Breast epithelium (tissue), 4 donors: ENCODE results near the gene MARCHF11. TPM values are rescaled to one million over a fixed set of nuclear protein-coding genes. Genes with fewer than 3 reads are reported as not detected.

ENCODE experiments used
- DNase-seq, 2 donors: peaks; one replicate each; pipeline ENCODE4 v3.0.0-alpha.2; 2019; ENCODE audit warnings: low spot score in 2 of 2
- H3K27ac ChIP-seq, 2 donors: fragments of 200-600 bp; sonication (generic) in 1 of 2; one replicate each; pipeline ENCODE4 v1.5.1; 2016 to 2019; ENCODE audit warnings: mild to moderate bottlenecking in 1 of 2
- H3K27me3 ChIP-seq, 2 donors: fragments of 200-600 bp; sonication (generic) in 1 of 2; one replicate each; pipeline versions ENCODE4 v1.5.1 to v1.6.0; 2017 to 2019; ENCODE audit warnings: control low read depth in 1 of 2, mild to moderate bottlenecking in 1 of 2
- H3K36me3 ChIP-seq: fragments of 200-600 bp; one replicate; pipeline ENCODE4 v1.5.1; 2019
- H3K4me1 ChIP-seq, 2 donors: fragments of 200-600 bp; sonication (generic); one replicate each; pipeline ENCODE4 v1.5.1; 2016 to 2019; ENCODE audit warnings: control low read depth in 1 of 2
- H3K4me3 ChIP-seq, 3 donors: fragments of 200-600 bp; sonication (generic); 1 replicate in 2 of 3; 2 replicates in 1 of 3; pipeline ENCODE4 v1.5.1; 2016 to 2019; ENCODE audit warnings: mild to moderate bottlenecking in 3 of 3, moderate library complexity in 2 of 3
- H3K9me3 ChIP-seq, 2 donors: fragments of 200-600 bp; sonication (generic) in 1 of 2; one replicate each; pipeline ENCODE4 v1.5.1; 2016 to 2019; ENCODE audit warnings: control low read depth in 1 of 2
- POLR2A ChIP-seq: fragments of 450-650 bp; IDR thresholded peaks from one replicate; pipeline ENCODE4 v1.6.1; 2016; ENCODE audit warnings: antibody characterized with exemption, mild to moderate bottlenecking, moderate library complexity
- POLR2AphosphoS5 ChIP-seq, 3 donors: sonication (generic); formaldehyde crosslinking; IDR thresholded peaks; one replicate each; pipeline ENCODE4 v1.6.1; 2017; ENCODE audit warnings: antibody characterized with exemption in 3 of 3
- intact Hi-C: fragments of 100-400 bp; cut with DNase I; formaldehyde crosslinking; loops from one replicate; pipeline ENCODE4 v1.15.1; 2023; ENCODE audit warnings: low total_unique reads
- total RNA-seq, 3 donors: library from RNA; depleted of rRNA; stranded (reverse); fragments of >200 nt; gene quantifications; one replicate each; pipeline ENCODE4 v1.1.0, GENCODE V29; 2016
- TF ChIP-seq, protein P1 (sequence below), 3 donors: fragments of 450-650 bp; IDR thresholded peaks; one replicate each; pipeline ENCODE4 v1.5.1; 2016 to 2017; ENCODE audit warnings: antibody characterized with exemption in 3 of 3, mild to moderate bottlenecking in 3 of 3, moderate library complexity in 3 of 3

The MARCHF11 gene
- total RNA-seq, 3 donors from 2014 or later, result not detected

DNA sequence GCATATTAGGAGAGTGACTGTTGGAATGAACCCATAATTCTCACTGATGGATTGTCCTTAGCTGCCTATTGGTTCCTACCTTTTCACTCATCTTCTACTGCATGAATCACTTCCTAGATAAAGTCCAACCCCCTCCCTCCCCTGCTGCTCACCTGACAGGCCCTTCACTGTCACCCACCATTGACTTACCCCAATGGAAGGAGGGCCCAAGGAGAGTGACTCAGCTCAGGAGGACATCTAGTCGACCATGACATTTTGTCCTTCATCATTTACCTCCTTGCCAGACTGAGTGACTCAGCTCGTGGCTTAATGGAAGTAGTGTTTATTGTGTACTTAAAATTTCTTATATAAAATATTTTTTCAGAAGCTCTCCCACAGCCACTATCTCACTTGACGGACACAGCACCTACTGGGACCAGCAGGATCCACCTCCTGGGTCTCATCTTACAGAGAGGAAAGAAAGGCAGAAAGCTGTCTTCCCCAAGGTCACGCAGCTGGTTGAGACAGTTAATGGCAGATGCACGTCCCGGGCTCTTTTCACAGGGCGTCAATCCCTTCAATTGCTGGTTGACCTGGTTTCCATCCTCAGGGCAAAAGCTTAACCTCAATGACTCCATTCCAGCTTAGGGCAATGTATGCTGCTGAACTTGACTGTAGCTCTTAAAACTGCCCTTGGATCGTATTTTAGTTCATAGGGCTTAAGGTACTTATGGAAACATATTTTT is 142.3 kb downstream of the MARCHF11 start:
- Histone ChIP-seq H3K4me1 (no peaks in the 10 kb centered on the region), H3K9me3 (no peaks in the 10 kb centered on the region), H3K27ac (no peak overlapping the region), H3K27me3 (no peaks in the 10 kb centered on the region), H3K36me3 (no peaks in the 10 kb centered on the region), H3K4me3 (no peak overlapping the region)
- intact Hi-C loops, result no loop called here
- DNase-seq, result no peak
- no peak for TF ChIP-seq POLR2A
- TF ChIP-seq, protein P1, sequence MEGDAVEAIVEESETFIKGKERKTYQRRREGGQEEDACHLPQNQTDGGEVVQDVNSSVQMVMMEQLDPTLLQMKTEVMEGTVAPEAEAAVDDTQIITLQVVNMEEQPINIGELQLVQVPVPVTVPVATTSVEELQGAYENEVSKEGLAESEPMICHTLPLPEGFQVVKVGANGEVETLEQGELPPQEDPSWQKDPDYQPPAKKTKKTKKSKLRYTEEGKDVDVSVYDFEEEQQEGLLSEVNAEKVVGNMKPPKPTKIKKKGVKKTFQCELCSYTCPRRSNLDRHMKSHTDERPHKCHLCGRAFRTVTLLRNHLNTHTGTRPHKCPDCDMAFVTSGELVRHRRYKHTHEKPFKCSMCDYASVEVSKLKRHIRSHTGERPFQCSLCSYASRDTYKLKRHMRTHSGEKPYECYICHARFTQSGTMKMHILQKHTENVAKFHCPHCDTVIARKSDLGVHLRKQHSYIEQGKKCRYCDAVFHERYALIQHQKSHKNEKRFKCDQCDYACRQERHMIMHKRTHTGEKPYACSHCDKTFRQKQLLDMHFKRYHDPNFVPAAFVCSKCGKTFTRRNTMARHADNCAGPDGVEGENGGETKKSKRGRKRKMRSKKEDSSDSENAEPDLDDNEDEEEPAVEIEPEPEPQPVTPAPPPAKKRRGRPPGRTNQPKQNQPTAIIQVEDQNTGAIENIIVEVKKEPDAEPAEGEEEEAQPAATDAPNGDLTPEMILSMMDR (IDR thresholded peaks at IDR 0.05), result no peak
- no peak for TF ChIP-seq POLR2AphosphoS5 (IDR thresholded peaks at IDR 0.05)

DNA sequence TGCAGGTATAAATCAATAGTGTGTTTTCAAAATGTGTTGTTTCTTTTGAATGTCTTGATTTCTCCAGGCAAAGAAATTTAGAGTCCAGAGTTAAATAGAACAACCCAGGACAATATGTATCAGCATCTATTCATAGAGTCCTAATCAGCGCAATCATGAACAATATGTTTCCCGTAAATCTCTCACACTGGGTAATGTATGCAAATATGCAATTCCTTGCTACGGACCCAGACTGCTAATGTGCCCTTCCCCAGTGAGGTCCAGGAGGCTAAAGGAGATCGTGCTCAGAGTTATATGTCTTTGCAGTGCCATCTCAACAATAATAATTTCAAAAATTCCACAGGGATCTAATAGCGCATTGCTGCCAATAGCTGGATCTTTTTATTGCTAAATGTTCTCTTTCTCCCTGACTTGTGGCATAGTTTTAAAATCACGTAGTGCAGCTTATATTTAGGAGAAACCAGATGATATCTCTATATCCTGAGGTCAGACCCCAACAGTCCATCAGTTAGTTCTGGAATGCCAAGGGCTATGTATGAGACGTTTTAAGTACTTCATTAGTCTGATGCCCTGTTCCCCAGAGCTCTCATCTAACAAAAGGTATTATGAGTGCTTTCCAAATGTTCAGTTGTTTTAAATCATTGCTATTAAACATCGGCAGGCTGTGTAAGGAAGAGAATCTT is 145.1 kb downstream of the MARCHF11 start:
- no peaks in the 10 kb centered on the region for H3K36me3 ChIP-seq
- intact Hi-C loops, result no loop called here
- no peaks in the 10 kb centered on the region for H3K4me1 ChIP-seq
- H3K4me3 ChIP-seq, result no peak overlapping the region
- peaks cover 0 to 8% of the 10 kb centered on the region in 2 donors for H3K9me3 ChIP-seq
- H3K27me3 ChIP-seq, result no peaks in the 10 kb centered on the region
- TF ChIP-seq POLR2A (no peak), POLR2AphosphoS5 (IDR thresholded peaks at IDR 0.05) (no peak)
- TF ChIP-seq, protein P1 (IDR thresholded peaks at IDR 0.05), result no peak
- DNase-seq, result no peak
- H3K27ac ChIP-seq, result no peak overlapping the region

DNA sequence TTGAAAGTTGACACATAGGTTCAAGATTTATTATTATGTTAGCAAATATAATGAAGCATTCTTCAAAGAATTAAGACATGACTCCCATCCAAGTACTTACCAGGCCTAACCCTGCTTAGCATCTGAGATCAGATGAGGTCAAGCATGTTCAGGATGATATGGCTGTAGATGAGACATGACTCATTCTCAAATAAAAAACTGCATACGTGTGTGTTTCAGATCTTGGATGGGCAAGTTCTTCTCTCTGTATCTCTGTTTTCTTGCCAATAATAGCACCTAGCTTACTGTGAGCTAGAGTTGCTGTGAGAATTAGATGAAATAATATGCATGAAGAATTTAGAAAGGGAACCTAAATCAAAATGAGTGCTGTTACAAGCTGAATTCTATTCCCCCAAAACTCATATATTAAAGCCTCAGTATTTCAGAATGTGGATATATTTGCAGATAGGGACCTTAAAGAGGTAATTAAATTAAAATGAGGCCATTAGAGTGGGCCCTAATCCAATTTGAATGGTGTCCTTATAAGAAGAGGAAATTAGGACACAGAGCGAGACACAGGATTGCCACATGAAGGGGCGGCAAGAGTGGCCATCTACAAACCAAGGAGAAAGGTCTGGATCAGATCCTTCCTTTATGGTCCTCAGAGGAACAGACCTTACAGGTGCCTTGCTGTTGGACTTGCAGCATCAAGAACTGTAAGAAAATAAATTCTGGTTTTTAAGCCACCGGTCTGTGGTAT is 146.2 kb downstream of the MARCHF11 start:
- intact Hi-C loops, result no loop called here
- Histone ChIP-seq H3K36me3 (no peaks in the 10 kb centered on the region), H3K9me3 (peaks cover 0 to 8% of the 10 kb centered on the region in 2 donors), H3K27ac (no peak overlapping the region), H3K4me1 (no peaks in the 10 kb centered on the region), H3K4me3 (no peak overlapping the region), H3K27me3 (no peaks in the 10 kb centered on the region)
- DNase-seq, result no peak
- TF ChIP-seq POLR2AphosphoS5 (IDR thresholded peaks at IDR 0.05) (no peak), POLR2A (no peak)
- TF ChIP-seq, protein P1 (IDR thresholded peaks at IDR 0.05), result no peak

DNA sequence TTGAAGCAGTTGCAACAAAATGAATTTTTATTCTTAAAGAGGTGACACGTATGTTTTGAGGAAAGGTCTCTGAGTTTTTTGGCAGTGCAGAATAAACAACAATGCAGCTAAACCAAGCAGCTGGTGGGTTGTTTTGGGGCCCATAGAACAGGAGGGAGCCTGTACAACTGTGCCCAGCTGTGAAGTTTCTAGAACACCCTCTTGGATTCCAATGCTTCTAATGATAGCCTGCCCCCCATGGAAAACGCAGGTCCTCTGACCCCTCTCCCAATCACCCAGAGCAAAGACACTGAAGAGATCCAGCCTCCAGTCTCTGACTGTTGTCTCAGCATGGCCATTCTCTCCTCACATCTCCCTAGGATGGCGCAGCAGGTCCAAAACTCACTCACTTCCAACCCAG is 150.9 kb downstream of the MARCHF11 start:
- no peaks in the 10 kb centered on the region for H3K36me3 ChIP-seq
- intact Hi-C loops, result no loop called here
- no peaks in the 10 kb centered on the region for H3K27me3 ChIP-seq
- TF ChIP-seq POLR2AphosphoS5 (IDR thresholded peaks at IDR 0.05) (no peak), POLR2A (no peak)
- TF ChIP-seq, protein P1 (IDR thresholded peaks at IDR 0.05), result no peak
- no peak overlapping the region for H3K27ac ChIP-seq
- no peaks in the 10 kb centered on the region for H3K4me1 ChIP-seq
- no peak overlapping the region for H3K4me3 ChIP-seq
- peaks cover 0 to 8% of the 10 kb centered on the region in 2 donors for H3K9me3 ChIP-seq
- DNase-seq, result no peak

DNA sequence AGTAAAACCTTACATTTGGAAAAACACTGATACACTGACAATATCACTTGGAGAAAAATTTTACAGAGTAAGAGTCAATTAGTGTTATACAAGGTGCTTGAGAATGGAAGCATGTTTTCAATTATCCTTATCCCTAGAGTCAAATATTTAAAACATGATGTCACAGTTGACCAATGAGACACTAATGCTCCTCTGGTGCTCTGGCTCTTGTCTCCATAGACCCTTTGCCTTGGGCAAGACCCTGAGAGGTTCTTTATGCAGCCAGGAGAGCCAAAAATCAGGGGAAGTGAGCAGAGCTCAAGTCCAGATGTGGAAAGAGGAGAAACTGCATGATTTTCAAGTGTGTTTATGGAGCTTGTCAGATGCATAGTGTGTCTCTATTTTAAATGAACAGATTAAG is 153.9 kb downstream of the MARCHF11 start:
- Histone ChIP-seq H3K27me3 (no peaks in the 10 kb centered on the region), H3K4me1 (no peaks in the 10 kb centered on the region), H3K4me3 (no peak overlapping the region), H3K36me3 (no peaks in the 10 kb centered on the region), H3K9me3 (peaks cover 0 to 8% of the 10 kb centered on the region in 2 donors), H3K27ac (no peak overlapping the region)
- DNase-seq, result no peak
- TF ChIP-seq POLR2A, result no peak
- TF ChIP-seq POLR2AphosphoS5 (IDR thresholded peaks at IDR 0.05), result no peak
- TF ChIP-seq, protein P1 (IDR thresholded peaks at IDR 0.05), result no peak
- intact Hi-C loops, result no loop called here
